Stimulated activated CD8-positive, alpha-beta memory T cell treated with anti-CD3 and anti-CD28 coated beads, Interleukin-15, amount 100 ng/mL, for 24 hours (primary cell): ENCODE data around the gene GHRL.
"Not testable (repeated sequence)": the region's sequence is repeated elsewhere in the genome, so short reads cannot be mapped to it uniquely, and the experiment has no call there.

ENCODE experiments used
- DNase-seq: peaks from one replicate; pipeline ENCODE4 v3.0.0-alpha.2; 2020; ENCODE audit warnings: low read depth

GHRL gene

DNA sequence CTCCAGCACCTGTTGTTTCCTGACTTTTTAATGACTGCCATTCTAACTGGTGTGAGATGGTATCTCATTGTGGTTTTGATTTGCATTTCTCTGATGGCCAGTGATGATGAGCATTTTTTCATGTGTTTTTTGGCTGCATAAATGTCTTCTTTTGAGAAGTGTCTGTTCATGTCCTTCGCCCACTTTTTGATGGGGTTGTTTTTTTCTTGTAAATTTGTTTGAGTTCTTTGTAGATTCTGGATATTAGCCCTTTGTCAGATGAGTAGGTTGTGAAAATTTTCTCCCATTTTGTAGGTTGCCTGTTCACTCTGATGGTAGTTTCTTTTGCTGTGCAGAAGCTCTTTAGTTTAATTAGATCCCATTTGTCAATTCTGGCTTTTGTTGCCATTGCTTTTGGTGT is 5.3 kb upstream of the GHRL start:
- DNase-seq: not testable (repeated sequence)

DNA sequence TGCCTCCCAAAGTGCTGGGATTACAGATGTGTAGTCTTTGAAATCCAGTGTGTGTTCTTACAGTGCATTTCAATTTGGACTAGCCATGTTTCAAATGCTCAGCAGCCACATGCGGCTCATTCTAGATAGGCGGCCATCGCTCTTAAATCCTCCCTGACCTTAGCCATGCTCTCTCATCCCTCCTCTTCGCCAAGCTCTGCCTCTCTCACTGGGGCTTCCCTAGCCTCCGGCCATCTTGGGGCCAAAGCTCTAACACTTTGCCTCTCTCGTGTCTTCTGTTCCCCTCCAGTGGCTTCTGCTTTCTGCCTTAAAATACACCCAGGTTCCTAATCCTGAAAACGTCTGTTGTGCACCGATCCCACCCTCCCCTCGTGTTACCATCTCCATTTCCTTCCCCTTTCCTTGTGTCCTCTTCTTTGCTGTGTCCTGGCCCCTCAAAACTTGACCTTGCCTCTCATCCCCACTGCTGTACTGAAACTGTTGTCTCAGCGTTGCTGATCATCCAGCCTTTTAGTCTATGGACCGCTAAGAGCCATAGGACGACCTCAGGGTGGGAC is 1.4 kb upstream of the GHRL start:
- no peak for DNase-seq

DNA sequence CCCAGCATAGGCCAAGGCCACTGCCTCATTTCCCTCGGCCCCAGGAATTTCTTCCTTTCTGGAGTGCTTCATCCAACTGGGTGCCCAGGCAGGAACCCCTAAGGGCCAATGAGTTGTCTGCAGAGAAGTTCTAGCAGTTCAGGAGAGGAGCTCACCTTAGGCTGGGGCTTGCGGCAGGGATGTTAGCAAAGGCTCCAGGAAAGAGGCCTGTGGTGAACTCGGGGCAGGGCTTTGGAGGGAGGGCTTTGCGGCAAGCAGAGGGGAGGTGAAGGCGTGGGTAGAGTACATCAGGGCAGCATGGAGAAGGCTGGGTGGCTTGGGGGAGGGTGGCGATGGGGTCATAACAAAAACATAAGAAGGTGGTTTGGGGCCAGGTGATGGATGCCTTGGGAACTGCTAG is 1.1 kb downstream of the GHRL start:
- DNase-seq: no peak

DNA sequence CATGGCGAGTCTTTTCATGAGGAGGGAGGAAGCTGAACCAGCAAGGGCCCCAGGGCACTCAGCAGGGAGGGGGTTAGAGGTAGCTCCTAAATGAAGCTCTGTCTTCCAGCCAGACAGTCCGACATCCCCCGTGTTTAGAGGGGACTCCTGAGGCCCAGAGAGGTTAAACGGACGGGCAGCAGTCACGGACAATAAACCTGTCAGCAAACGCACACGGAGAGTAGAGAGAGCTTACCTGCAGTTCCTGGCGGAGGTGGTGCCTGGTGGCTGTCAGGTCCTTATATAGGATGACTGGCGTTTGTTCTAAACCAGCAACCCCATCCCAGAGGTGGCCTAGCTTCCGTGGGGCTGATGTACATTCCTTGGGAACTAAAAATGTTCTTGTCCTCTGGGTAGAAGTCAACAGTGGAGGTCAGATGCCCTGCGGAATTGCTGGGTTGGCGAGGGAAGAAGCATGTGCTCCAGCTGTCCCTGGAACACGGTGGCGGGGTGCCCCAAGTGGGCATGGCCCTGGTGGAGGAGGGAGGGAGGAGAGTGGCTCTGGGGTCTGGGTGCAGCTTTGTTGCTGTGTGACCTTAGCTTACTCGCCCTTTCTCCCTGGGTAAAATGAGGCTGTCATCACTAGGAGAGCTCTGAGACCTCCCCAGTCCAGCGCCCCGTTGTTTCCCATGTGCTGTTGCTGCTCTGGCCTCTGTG is 2.1 kb downstream of the GHRL start:
- no peak for DNase-seq

DNA sequence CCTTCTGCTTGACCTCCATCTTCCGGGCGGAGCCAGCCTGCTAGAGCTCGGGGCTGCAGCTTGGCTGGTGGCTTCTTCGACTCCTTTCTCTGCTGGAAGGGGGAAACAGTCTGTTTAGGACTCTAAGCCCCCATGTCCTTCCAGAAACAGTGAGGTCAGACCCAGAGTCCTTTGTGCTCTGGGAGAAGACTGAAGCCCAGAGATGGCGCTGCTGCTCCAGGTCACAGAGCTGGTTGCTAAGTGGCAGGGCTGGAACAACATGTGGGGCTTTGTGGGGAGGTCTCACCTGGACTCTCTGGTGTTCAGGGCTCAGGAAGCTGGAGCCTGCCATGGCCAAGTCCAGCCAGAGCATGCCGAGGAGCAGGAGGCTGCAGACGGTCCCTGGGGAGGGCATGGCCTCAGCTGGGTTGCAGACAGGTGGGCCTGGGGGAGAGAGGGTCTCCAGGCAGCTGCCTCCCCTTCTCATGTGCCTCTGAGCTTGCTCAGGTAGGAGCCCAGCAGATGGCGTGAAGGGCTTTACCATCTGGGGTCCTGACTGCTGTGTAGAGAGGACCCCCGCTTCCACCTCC is 2.9 kb downstream of the GHRL start:
- no peak for DNase-seq

DNA sequence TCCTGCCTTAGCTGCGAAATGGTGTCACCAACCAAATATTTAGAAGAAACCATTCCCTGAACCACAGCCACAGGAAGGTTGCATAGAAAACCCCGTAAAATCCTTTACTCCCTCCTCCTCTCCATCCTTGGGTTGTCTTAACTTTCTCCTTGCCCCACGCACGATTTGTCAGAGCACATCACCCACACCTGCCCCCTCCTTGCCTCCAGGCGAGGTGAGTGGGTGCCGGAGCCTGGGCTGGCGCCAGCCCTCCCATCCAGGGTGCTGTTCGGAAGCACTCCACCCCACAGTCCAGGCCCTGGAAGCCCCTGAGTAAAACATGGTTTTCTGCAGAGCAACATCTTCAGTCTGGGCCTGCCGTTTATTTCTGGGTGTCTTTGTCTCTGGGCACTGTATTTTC is 3.7 kb downstream of the GHRL start:
- no peak for DNase-seq

DNA sequence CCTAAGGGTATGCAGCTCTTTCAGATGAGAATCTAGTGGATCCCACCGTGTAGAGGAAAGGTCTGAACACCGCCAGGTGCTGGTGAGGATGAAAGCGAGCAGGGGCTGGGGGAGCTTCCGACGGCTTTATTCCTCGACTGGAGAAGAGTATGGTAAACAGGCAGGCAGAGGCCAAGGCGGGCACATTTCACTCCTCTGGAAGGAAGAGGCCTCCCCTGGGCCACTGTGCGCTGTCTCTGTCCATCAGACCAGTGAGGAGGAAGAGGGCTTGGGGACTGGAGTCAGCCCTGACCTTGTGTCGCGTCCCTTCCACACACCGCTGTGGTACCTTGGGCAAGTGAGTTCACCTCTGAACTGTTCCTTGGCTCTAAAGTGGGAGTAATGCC is 4.2 kb downstream of the GHRL start:
- DNase-seq: no peak

DNA sequence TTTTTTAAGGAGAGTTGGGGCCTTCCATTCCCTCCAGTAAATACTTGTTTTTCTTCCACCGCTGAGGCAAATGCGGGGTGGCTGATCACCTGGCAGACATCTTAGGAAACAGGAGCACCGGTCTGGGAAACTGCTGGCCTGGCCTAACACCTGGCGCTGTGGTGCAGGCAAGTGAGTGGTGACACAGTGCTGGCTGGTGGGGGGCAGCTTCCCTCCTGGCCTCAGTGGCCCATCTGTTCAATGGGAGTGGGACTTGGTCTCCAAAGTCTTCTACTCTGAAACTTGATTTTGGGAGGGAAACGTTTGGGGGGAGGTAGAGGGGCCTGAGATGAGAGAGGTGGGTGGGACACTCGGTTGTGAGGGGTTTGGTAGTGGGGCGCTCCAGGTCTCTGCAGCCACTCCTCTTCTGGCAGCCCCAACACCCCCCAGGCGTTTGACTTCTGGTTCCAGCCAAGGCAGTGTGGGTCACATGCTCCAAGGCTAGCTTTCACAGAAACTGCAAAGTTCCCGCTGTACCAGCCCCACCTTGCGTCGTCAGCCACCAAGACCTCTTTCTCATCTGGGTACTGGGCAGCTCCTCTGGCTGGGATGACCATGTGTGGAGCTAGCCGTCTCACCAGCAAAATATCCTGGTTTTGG is 4.7 kb downstream of the GHRL start:
- no peak for DNase-seq

DNA sequence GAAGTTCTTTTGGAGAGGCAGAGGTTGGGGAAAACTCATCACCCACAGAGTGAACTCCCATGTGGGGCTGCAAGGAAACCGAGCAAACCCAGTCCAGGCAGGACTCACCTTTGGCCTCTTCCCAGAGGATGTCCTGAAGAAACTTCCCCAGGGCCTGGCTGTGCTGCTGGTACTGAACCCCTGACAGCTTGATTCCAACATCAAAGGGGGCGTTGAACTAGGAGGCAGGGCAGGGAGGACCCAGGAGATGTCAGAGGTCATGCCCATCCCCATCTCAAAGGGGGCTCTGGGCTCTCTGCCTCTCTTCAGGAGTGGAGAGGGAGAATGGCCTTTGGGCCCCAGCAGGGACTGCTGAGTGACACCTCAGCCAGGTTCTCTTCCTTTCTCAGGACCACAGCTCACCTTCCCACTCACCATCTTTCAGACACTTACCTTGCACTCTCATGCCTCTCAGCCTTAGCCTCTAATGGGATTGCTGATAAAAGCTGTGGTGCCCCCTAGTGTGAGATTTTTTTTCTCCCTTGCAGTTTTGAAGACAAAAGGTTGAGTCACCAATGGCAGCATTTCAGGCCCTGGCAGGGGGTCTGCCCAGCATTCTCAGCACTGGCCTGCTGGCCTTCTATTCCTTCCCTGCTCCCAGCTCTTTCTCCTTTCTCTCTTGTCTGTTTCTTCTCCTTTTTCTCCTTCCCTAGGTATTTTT is 6.0 kb downstream of the GHRL start:
- no peak for DNase-seq

DNA sequence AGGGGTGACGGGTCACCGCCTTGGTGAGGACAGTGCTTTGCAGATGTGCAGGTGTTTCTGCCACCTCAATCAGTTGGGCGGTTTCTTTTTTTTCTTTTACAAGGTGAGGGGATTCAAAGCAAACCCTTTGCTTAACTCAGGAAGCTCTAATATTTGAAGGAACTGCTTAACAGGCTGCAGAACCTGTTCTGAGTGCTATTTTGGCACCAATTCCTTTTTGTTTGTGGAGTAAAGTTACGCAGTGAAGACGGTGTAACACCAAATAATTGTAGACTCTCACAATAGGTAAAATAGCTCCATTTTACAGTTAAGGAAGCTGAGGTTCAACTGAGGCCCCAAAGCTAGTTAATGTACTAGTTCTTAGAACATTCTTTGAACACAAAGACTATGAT is 6.6 kb downstream of the GHRL start:
- no peak for DNase-seq

DNA sequence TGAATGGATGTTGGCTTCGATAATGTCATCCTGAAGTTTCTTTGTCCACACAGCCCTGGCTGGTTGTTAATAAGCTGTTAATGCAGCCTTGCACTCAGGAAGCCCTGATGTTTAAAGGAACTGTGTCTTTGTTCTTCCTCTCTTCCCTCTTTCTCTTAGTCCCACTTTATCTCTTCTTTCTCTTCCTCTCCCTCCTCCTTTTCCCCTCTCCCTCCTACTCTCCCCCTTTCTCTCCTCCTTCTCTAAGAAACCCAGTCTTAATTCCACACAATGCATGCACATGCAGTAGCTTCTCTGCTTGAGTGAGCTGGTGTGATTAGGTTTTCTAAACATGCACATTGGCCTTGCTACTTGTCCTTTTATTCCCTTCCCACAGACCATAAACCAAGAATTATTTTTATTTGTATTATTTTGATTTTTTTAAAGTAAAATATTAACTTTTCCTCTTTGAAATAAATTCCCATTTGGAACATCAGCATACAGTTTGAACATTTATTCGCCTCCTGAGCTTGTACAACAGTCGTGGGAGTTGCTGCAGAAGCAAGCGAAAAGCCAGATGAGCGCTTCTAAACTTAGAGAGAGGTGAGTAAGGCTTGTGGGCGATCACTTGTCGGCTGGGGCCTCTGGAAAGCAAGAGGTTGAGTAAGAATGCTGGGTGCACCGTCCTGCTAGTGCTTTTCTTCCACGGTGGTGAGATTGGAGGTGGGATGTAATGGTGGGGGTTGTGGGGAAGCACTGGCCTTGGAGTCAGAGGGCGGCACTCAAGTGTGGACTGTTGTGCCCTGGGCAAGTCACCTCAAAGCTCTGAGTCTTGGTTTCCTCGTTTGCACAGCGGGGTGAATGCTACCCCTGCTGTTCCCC is 7.2 kb downstream of the GHRL start:
- no peak for DNase-seq

DNA sequence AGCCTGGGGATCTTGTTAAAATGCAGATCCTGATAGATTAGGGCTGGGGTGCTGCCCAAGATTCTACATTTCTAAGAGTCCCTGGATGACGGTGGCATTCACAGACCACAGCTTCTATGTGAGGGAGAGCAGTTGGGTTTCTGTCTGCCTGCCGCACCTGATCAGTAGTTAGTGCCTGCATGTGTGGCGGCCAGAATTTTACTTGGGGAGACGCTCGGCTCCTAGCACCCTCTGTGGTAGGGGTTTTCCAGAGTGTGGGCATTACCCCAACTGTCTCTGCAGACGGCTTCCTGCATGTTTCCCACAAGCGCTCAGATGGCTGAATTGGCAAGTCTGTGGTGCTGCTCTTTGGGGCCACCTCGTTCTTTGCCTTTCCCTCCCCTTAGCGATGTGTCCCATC is 8.3 kb downstream of the GHRL start:
- DNase-seq: no peak

DNA sequence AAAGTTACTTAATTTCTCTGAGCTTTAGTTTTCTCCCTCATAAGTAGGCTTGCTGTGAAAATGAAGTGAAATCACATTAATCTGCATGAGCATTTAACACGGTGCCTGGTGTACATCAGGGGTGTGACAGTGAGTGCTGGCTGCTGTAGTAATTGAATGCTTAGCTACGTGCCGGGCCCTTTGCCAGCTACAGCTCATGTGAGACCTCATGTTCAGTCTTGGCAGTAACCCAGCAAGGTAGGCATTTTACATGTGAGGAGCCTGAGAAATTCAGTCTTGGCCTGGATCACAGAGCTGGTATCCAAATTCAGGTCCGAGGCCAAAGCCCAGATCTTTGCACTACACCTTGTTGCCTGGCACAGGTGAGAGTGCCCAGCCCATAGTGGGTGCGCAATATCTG is 9.1 kb downstream of the GHRL start:
- no peak for DNase-seq

DNA sequence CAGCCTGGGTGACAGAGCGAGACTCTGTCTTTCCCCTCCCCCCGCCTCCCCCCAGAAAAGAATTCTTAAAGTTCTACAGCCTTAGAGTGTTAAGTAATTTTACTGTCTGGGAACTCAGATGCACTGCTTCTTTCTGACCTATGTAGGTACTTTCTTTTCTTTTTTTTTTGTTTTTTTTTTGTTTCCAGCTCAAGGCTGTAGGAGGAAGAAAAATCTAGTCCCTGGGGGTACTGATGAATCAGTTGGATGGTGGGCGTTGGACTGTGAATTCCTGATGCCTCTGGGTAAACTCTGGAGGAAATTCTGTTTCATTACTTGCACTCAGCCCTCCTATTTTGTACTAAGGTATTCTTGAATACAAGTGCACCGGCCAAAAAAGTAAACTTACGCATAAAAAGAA is 10.8 kb downstream of the GHRL start:
- no peak for DNase-seq

DNA sequence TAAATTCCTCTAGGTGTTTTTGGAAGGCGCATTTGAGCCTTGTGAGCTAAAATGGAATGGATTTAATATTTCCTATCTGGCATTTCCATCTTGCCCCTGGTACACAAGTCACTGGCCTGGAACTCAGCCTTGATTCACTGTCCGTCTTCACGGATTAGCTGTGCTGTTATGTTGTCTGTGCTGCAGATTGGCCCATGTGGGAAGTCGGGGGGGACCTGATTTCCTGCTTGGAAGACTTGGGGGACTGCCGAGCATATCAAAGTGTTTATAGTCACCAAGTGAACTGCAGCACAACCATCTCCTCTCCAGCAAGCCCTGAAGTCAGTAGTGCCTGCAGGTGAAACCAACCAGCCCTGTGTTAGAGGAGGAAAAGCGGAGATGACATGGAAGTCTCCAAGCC is 12.2 kb downstream of the GHRL start:
- DNase-seq: no peak

DNA sequence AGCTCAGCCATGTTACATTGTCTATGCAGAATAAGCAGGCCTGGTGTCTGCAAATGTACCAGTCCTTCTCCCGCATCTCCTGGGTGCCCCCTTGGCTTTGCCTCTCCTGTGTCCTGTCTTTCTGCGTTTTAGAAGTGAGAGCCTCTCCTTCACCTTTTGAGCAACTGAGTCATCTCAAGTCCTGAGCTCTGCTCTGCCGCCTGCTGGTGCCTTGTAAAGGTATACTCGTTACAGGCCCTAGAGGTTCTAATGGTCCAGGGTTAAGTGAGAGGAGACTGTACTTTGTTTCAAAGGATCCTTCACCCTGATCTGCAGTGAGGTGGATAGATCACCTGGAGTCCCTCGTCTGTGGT is 12.6 kb downstream of the GHRL start:
- DNase-seq: no peak

DNA sequence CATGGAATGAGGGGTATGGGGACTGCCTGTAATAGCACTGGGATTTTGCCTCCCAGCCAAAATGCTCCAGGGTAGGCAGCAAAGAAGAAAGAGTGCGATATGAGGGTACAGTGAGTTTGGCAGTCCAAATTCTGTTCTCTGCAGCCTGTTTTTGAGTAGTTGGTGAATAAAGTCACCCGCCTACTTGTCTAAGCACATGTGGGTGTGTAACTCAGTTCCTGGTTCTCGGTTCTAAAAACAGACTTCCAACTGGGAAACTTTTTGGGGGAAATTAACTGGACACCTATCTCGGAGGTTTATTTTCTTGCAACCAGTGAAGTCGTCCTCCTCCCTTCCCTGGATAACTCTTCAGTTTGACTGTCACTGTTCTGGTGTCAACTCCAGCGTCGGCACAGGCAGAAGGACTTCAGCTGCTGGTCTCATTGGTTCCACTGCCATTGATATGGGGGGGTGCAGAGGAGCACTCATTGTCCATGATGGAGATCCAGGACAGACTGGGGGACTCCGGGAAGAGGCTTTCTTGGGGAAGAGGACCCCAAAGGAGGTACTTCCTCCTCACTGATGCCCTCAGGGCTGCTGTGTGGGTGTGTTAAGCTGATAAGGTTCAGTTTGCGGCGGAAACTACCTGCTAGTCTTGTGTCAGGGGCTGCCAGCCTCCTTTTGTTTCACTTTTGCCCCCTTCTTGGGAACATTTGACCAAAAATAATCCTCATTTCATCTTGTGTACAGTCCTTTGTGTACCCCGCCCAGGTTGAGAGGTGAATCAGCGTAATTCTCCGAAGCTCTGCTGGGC is 13.2 kb downstream of the GHRL start:
- DNase-seq: no peak

DNA sequence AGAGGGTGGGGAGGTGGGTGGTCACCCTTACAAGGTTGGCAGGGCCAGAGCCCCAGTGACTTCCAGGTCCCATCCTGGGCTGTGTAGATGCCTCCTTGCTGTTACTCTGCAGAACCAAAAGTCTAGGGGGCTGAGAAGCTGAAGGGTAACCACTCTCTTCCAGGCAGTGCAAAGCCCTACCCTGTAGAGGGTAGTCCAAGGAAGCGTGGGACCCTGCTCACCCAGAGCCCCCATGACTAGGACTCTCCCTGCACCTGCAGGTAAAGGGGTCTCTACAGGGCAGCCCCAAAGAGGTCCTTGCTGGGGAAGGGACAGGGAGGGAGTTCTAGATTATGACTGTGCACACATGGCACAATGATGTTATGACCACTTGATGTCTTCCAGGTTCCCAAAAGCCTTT is 14.2 kb downstream of the GHRL start:
- DNase-seq: no peak

DNA sequence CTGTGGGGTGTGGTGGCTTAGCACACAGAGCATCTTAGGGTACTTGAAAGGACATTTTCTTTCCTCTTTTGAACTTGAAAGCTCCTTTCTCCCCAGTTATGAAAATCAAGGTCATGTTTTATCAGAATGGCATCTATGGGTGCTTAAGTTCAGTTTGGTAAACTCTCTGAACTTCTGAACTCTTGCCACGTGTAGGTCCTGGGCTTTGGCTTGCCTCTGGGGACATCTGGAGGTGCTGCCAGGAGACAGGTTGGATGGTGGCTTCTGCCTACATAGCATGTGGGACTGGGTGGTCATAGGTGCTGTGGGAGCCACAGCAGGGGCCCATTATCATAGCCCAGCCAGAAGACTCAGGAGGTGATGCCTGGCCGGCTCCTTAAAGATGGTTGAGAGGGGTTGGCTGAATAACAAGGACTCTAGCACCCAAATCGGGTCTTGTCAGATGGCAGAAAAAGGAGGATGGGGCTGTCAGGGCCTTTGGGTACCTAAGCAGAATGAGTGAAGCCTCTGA is 15.6 kb downstream of the GHRL start:
- DNase-seq: no peak

DNA sequence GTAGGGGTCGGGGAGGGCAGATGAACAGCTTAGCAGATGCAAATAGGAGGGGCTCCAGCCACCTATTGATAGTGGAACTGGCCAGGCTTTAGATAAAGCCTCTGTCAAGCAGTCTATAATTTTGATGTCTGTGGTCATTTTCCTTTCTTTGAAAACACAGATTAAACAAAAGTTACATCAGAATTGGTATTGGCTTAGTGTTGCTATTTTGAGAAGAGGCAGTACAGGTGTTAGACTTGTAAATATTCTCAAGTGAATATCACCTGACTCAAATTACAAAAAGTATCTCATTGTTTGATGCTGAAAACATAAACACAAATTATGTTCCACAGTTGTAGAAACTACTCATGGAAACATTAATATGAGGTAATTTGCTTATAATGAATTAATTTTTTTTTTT is 18.1 kb downstream of the GHRL start:
- DNase-seq: no peak

DNA sequence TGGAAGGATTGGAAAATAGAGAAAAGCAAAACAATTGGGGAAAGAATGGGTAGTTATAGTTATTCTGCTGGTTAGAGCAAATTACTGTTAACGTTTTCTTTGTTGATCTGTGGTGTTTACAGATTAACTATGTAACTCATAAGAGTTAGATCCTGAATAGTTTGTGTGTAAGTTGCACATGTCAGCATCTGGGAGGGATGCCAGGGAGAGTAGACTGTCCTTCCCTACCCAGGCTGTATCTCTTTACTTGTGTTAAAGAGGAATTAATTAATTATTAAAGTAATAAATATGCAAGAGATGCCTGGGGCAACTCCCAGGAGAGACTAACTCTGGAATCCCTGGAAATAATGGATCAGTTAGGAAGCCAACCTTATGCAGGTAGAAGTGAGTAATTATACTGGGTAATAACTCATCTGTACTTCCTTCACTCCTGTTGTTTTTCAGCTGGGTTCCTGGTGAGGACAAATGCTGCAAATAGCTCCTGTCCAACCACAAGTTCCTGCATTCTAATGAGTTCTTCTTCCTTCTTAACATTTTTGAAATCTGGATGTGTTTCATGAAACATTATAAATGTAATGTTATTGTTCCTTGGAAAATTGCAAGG is 18.9 kb downstream of the GHRL start:
- DNase-seq: no peak
